ENCODE data around the gene TRAK1.

The TRAK1 gene

GRCh38 chr3:42068303-42069088 lies 22.7 kb upstream of the TRAK1 start:
- DNase-seq, result no peak

GRCh38 chr3:42070089-42070488 lies 21.1 kb upstream of the TRAK1 start:
- DNase-seq, result no peak

DNA sequence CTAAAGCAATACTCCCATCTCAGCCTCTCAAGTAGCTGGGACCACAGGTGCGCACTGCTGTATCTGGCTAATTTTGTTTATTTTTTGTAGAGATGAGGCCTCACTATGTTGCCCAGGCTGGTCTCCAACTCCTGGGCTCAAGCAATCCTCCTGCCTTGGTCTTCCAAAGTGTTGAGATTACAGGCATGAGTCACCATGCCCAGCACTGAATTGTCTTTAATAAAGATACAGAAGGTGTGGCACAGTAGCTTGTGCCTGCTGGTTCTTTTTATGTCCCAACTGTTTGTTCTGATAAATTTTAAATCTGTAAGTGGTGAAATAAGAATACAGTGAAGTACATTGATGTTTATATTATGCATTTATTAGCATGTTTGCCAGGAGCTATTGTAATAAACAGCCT lies 20.6 kb upstream of the TRAK1 start:
- DNase-seq, result no peak

GRCh38 chr3:42071904-42072812 lies 19.0 kb upstream of the TRAK1 start:
- DNase-seq, result no peak

- DNase-seq, result no peak
Observed at GRCh38 chr3:42072831-42073301, 18.3 kb upstream of the TRAK1 start.

DNA sequence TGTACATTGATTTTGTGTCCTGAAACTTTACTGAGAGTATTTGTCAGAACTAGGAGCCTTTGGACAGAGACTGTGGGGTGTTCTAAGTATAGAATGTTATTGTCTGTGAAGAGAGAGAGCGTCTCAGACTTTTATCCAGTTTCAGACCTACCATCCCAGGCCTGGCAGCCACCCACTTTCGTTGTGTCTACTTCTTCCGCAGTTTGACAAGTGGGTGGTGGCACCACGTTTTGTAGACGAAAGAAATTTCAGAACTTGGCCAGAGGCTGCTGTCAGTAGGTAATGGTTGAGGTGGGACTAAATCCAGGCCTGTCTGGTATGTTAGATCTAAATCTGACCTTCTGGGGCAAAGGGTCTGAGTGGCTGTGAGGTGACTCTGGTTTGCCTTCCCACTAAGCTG lies 13.4 kb upstream of the TRAK1 start:
- DNase-seq, result no peak

DNA sequence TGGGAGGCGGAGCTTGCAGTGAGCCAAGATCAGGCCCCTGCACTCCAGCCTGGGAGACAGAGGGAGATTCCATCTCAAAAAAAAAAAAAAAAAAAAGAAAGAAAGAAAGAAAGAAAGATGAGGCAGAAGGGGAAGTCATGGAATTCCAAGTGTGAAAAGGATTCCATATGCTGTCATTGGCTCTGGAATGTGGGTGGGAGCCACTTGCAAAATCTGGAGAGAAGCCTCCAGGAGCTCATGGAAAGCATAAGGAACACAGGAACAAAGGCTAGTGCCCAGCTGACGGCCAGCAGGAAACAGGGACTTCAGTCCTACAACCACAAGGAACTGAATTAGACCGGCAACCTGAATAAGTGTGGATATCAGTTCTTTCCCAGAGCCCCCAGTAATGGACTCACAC lies 12.5 kb upstream of the TRAK1 start:
- no peak for DNase-seq

GRCh38 chr3:42079701-42080452 lies 11.3 kb upstream of the TRAK1 start:
- DNase-seq, result no peak

DNA sequence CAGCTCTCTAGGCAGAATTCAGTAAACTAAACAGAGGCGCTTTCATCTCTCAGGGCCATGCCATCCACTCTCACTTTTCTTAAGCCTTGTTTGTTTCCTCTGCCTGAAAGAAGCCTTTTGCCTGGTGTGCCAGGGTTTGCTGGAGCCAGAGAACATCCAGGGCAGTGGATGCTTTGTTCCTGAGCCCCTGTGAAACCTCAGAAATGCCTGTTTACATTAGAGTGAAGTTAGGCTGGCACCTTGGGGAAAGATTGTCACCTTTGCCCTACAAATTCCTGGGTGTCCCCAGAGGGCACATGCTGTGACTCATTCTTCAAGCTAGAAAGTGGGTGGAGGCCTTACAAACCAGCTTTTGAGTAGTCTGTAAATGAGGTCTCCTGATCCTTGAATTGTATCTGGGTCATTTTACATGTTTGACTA lies 10.7 kb upstream of the TRAK1 start:
- peak in 1 of 2 donors; percentile 30 for DNase-seq

DNA sequence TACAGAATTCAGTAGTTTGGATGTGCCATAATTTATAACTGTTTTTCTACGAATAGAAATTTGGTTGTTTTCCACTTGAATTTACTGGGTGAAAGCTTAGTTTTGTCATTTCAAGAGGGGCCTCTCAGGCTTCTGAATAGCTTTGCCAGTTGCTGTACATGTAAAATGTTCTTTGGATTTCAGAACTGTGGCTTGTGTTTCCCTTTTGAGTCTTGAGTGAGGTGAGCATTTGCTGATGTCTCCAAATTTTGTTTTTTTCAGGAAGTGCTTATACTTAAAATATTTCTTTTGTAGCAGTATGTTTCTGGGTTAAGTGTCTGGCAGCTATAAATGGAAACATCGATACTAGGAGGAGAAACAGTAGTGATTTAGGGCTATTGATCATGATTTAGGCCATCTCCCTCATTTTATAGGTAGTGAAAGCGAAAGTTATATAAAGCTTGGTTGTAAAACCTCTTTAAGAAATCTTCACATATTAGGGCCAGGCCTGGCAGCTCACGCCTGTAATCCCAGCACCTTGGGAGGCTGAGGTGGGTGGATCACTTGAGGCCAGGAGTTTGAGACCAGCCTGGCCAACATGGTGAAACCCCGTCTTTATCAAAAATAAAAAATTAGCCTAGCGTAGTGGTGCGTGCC lies 9.2 kb upstream of the TRAK1 start:
- DNase-seq, result peak in 1 of 2 donors; percentile 21

- DNase-seq, result no peak
Observed at GRCh38 chr3:42084586-42084985, 6.6 kb upstream of the TRAK1 start.

- DNase-seq, result no peak
Observed at GRCh38 chr3:42085641-42086376, 5.3 kb upstream of the TRAK1 start.

- DNase-seq, result no peak
Observed at GRCh38 chr3:42088803-42089530, 2.2 kb upstream of the TRAK1 start.

GRCh38 chr3:42092006-42092405 lies 849 bp downstream of the TRAK1 start:
- DNase-seq, result no peak

- no peak for DNase-seq
Observed at GRCh38 chr3:42094128-42094527, 3.0 kb downstream of the TRAK1 start.

GRCh38 chr3:42094691-42095391 lies 3.7 kb downstream of the TRAK1 start:
- no peak for DNase-seq

DNA sequence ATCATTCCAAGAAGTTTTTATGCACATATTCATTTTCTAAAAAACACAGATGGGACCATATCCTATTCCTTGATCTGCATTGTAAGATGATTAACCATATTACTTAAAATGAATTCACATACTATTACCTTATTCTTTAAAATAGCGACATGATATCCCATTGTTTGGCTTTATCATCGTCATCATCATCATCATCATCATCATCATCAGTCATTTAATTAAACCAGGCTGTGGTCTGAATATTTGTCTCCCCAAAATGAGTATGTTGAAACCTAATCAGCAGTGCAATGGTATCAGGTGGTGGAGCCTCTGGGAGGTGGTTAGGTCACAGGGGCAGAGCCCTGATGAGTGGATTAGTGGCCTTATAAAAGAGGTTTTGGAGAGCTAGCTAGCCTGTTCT lies 4.4 kb downstream of the TRAK1 start:
- DNase-seq, result no peak

GRCh38 chr3:42096796-42097565 lies 5.8 kb downstream of the TRAK1 start:
- DNase-seq, result no peak

DNA sequence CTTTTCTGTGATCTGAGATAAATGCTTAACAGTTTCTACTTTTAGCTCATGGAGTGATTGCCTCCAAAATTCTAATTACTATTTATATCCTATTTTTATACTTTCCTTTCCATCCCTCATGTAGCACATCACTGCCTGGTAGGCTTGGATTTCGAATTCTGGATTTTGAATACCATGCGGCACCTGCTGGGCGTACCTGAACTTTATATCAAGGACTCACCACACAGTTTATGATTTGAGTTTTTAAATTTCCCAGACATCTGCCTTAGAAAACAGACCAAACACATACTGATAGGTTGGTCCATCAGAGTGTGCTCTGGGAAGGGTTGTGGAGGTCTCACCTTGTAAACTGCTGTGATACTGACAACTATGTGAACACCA lies 6.4 kb downstream of the TRAK1 start:
- no peak for DNase-seq

DNA sequence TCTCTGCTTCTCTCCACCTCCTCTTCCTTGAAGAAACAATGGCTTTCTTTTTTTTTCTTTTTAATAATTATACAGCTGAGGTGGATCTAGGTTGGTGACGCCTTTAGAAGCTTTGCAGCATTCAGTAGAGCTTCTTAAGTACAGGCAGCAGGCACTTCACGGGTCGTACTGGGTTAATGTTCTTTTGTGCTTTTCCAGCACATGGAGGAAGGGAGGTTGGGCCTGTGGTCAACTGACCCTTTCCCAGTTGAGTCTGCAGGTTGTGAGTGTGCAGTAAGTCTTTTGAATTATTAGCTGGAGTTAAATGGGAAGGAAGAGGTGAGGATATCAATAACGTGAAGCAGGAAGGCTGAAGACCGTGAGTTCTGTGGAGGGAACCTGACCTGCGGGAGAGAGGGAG lies 7.0 kb downstream of the TRAK1 start:
- DNase-seq, result no peak
